Measurements from ENCODE around the gene NFX1.

Gene NFX1

DNA sequence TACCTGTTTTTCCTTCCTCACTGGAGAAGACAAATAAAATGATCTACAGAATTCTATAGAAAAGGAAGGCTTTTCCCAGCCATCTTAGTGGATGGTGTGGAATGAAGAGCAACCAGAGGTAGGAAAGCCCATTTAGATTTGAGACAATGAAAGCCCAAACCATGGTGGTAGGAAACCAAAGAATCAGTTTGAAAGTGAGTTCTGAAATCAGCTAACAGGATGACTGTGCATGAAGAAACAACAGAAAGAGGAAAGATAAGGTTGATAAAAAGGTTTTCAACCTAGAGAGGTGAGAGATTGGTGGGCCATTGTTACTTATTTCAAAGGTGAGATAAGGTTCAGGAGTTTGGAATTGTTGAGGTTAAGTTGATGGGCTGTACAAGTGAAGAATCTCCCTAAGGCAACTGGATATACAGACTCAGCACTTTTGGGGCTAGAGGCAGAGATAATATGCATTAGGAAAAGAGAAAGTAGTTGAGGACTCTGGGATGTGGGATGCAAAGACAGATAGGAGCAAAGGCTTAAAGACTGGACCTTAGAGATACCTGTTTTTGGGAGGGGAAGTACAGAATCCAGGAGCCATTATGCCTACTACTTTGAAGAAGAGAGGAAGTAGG is 23.1 kb upstream of the NFX1 start:
- no peak for DNase-seq (ENCODE audit: low read depth)

DNA sequence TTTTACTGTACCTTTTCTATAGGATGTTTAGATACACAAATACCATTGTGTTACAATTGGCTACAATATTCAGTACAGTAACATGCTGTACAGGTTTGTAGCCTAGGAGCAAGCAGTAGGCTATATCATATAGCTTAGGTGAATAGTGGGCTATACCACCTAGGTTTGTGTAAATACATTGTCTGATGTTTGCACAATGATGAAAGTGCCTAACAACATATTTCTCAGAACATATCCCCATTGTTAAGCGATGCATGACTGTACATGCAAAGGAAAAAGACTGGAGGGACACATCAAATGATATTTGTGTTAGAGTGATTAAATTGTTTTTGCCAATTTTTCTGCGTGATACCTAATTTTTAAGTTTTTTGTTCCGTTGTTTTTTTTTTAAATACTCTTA is 20.2 kb upstream of the NFX1 start:
- DNase-seq (ENCODE audit: low read depth) = no peak

DNA sequence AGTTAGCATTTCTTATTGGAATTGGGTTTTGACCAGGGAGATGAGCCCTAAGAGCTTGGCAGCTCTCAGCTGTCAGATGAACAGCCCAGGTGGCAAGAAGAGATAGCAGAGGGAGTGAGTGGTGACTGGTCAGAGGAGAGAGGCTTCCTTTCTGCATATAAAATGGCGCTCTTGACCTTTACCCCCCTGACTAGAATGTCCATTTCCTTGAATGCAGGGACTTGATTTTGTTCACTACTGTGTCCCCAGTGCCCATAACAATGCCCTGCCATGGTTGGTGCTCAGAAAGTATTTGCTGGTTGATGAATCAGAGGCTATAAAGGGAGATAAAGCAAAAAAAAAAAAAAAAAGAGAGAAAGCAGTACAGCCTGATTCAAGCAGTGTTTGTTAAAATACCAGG is 18.3 kb upstream of the NFX1 start:
- DNase-seq (ENCODE audit: low read depth) = no peak

DNA sequence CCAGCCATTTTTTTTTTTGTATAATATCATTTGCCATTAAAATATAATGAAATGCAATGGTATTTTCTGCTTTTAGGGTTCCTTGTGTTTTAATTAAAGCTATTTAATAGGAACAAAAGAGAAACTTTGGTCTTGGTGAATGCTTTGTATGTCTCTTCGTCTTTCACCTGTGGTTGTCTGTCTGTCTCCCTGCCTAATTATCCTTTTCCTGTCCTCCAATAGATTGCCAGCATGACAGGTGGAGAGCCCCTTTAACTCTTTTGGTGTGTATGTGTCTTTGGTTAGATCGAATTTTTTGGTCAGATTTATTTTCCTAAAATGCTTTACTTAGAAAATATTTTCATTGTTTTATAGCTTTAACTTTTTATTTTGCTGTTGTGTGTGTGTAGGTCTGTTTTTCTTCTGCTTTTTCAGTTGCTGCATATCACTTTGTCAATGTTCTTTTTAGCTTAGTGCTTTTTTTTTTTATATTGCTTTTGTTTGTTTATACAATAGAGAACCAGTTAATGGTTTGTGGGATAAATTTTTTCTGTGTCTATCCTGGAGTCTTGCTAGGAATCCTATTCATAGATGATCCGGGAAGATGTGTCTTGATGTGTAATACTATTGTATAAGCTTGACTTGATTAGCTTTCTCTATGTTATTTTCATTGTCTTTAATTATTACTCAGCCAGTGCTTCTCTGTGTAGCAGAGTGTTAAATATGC is 16.9 kb upstream of the NFX1 start:
- no peak for DNase-seq (ENCODE audit: low read depth)

DNA sequence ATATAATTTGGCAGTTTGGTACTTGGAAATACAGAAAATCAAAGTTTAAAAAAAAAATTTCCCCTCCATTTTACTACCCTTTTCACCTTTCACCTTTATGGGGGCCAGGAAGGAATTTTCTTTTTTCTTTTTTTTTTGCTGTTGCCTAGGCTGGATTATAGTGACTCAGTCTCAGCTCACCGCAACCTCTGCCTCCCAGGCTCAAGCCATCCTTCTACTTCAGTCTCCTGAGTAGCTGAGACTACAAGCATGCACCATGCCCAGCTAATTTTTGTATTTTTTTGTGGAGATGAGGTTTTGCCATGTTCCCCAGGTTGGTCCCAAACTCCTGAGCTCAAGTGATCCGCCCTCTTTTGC is 16.4 kb upstream of the NFX1 start:
- no peak for DNase-seq (ENCODE audit: low read depth)

DNA sequence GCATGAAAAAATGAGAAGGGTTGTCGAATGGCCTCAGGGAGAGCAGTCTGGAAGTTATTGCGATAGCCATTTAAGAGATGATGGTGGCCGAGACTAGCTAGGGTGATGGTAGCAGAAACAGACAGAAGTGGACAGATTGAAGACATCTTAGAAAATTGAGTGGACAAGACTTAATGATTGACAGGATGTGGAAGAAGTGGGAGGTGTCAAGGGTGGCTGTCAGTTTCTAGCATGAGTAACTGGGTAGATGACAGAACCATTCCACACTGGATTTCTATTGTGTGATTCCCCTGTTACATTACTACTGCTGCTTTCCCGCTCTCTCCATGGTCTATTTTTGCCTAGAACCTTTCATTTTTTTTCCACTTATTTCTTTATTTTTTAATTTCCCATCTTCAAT is 12.8 kb upstream of the NFX1 start:
- DNase-seq (ENCODE audit: low read depth) = no peak

DNA sequence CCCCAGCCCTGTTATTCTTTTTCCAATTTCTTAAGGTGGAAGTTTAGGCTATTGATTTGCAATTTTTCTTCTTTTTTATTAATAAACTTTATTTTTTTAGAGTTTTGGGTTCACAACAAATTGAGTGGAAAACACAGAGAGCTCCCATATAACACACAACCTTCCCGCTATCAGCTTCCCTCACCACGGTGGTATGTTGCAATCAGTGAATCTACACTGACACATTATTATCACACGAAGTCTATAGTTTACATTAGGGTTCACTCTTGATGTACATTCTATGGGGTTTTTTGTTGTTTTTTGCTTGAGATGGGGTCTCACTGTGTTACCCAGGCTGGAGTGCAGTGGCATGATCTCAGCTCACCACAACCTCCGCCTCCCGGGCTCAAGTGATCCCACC is 4.8 kb upstream of the NFX1 start:
- no peak for DNase-seq (ENCODE audit: low read depth)

DNA sequence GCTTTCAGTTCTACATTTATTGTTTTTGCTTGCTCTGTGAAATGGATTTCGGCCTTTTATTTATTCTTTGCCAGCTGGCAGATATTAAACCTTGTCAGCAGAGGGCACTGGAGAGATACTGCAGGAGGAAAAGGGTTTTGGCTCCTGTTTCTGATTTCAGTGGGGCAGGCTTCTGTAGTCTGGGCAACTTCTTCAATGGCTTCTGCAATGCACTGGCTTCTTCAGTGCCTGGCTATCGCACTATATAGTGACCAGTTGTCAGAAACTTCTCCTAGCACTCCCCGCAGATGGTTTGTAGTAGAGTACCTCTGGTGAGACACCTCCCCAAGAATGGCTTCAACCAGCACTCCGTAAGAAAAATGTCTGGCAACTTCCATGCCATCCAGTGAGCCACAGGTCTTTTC is 3.2 kb upstream of the NFX1 start:
- DNase-seq (ENCODE audit: low read depth) = no peak

DNA sequence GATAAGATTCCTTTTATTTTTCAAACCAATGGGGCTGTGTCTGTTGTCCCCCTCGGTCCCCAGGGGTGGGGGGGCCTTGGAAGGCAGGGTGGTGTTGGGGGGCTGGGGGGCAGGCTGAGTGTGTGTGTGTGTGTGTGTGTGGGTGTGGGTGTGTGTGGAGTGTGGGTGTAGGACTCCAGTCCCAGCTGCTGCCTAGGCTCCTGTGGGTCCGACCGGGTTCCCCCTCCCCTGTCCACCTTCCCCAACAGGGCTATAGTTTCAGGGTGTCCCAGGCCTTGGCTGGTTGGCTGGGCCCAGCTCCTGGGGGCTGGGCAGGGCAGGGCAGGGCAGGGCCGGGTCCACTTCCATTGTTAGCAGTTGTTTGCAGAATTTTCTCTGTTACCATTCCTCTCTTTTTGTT is 2.1 kb upstream of the NFX1 start:
- no peak for DNase-seq (ENCODE audit: low read depth)

DNA sequence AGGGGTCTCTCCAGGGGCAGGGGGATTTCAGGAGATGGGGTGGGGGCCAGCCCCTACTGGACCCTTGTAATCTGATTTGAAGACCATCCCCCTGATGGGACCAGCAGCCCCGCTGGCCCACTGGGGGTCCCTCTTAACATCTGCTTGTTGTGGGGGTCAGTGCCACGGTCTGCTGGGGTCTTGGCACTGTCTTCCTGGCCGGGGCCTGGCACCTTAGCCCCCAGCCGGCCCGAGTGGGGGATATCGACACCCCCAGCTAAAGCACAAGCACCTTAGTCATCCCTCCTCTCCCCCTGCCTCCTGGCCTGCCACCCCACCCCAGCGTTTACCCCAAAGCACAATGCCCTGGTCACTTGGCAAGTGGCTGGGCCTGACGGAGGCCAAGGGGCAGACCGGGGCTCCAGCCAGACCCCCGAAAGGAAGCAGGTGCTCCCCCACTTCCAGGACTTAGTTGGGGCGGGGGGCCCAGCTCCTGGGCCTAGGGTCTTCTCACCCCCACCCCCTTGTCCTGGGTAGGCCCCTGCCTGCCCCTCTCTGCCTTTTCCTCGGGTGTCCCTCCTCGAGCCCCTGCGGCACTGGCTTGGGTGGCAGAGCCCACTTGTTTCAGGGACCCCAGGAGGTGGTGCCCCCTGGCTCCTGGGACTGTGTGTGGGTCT is 1.4 kb upstream of the NFX1 start:
- DNase-seq (ENCODE audit: low read depth) = no peak

DNA sequence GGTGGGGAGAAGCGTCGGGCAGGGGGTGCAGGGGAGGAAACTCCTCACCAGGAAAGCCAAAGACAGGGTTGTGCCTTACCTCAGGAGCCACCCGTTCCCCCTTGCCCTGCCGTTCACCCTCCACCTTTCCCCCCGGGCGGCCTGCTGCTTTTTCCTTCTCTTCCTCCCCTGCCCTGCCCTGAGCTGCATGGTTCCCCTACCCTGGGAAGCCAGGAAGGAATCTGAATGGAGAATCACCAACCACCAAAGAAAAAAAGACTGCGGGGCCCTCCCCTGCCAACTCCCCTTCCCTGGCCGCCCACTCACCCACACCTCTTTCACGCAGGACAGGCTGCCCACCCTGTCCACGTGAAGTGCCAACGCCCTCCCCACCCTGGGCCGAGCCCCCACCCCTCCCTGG is 820 bp upstream of the NFX1 start:
- DNase-seq (ENCODE audit: low read depth) = no peak

DNA sequence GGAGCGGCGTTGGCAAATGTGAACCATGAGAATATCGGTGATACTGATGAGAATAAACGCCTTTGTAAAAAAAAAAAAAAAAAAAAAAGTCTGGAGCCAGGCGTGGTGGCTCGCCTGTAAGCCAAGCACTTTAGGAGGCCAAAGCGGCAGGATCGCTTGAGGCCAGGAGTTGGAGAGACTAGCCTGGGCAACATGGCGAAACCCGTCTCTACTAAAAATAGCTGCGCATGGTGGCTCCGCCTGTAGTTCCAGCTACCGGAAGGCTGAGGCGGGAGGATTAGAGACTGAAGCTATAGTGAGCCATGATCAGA is 425 bp upstream of the NFX1 start:
- no peak for DNase-seq (ENCODE audit: low read depth)

DNA sequence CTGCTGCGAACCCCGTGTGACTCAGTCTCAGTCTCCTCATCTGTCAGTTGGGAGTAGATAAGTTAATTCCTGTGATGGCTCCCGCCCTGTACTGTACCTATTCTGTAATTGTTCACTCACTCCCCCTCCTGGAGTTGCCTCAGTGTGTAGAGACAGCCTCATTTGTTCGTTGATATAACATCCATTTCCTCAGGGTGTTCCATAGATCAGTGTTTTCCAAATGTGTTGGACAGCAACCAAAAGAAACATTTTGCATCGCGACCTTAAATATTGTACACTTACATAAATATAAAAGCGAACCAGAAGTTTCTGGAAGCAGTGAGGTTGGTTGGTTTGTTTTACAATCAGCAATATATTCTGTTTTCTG is 698 bp downstream of the NFX1 start:
- DNase-seq (ENCODE audit: low read depth) = no peak

DNA sequence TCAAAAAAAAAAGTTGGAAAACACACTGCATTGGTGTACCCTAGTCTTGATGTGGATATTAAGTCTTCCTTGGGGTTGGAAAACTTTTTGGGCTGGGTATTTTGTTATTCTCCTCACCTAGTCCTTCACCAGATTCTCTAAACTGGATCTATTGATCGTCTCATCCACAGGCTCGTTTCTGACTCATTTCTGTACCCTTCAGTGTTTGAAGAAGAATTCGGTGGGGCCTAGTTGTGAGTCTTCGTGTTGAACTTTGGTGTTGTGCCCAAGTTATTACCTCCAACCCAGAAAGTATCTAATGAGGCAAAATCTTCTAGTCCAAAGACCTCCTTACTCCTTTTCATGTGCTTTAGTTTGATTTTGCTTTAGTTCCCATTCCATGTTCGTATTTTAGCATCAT is 1.6 kb downstream of the NFX1 start:
- DNase-seq (ENCODE audit: low read depth) = no peak

DNA sequence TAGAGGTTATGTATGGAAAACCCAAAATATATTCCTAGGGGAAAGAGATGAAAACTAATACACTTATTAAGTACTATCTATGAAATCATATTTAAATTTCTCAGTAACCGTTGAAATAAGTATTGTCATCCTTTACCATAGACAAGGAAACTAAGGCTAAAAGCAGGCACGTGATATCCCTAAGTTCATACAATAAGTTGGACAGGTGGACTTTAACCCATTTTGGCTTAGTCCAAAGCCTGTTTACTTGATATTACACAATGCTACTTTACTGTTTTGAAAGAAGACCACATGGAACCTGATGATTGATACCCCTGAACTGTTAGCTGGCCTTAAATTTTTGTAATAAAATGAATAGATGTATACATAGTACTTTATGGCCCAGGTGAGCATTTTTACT is 3.5 kb downstream of the NFX1 start:
- DNase-seq (ENCODE audit: low read depth) = no peak

DNA sequence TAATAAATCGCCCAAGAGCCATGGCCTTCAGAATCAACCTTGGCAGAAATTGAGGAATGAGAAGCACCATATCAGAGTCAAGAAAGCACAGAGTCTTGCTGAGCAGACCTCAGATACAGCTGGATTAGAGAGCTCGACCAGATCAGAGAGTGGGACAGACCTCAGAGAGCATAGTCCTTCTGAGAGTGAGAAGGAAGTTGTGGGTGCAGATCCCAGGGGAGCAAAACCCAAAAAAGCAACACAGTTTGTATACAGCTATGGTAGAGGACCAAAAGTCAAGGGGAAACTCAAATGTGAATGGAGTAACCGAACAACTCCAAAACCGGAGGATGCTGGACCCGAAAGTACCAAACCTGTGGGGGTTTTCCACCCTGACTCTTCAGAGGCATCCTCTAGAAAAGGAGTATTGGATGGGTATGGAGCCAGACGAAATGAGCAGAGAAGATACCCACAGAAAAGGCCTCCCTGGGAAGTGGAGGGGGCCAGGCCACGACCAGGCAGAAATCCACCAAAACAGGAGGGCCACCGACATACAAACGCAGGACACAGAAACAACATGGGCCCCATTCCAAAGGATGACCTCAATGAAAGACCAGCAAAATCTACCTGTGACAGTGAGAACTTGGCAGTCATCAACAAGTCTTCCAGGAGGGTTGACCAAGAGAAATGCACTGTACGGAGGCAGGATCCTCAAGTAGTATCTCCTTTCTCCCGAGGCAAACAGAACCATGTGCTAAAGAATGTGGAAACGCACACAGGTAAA is 4.5 kb downstream of the NFX1 start:
- DNase-seq (ENCODE audit: low read depth) = no peak

DNA sequence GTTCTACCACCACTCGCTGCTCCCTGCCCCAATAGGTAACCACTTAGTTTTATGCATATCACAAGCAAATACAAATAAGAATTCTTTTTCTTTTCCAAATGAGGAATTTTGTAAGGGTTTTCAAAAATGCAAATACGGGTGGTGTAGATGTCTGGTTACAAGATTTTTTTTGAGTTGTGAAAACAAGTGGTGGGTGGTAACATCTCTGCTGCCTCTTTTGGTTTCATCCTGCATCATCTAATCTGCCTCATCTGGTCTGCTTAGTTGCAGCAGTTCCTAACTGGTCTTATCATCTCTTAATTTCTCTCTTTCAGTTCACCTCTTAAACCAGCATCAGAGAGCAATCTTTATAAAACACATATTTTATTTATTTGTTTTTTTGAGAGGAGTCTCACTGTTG is 5.3 kb downstream of the NFX1 start:
- no peak for DNase-seq (ENCODE audit: low read depth)

DNA sequence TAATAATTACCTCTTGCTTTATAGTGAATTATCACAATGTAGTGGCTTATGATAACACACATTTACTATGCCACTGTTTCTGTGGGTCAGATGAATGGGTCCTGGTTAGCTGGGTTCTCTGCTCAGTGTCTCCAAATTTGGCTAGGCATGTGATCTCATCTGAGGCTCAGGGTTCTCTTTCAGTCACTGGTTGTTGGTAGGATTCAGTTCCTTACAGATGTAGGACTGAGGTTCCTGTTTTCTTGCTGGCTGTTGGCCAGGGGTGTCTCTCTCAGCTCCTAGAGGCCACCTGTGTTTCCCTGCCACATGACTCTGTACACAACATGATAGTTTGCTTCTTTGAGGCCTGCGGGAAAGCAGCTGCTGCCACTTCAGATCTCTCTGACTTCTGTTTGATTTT is 7.1 kb downstream of the NFX1 start:
- no peak for DNase-seq (ENCODE audit: low read depth)

DNA sequence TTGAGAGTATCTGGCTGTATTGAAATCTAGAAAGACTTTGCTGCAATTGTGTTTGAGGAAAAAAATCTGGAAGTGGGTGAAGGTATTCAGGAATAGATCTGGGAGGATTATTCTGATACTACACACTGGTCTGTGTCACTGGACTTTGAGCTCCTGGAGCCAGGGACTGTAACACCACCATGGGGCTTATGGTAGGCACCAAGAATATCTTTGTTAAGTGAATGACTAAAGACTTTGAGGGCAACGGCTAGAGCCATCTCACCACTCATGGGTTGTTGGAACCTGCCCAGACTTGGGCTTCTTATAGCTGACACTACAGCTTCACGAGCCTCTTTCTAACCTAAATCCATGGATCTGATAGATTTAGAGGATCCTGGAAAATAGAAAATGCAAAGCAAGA is 10.2 kb downstream of the NFX1 start:
- DNase-seq (ENCODE audit: low read depth) = no peak

DNA sequence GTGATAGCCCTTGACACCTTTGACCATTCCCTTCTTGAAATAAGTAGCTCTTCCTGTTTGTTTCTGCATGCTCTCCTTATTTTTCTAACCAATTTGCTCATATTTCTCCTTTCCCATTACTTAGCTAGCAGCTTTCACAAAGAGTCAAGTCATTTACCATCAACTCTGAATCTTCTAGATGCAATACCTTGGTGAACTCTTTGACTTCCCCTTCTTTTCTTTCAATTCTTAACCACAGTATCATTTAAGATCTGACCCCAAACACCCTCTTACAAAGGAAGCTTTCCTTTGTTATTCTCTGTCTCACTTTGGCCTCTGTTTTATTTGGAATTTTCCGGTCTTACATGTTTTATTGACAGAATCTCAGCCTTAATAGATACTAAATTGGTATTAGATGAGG is 14.0 kb downstream of the NFX1 start:
- DNase-seq (ENCODE audit: low read depth) = no peak

DNA sequence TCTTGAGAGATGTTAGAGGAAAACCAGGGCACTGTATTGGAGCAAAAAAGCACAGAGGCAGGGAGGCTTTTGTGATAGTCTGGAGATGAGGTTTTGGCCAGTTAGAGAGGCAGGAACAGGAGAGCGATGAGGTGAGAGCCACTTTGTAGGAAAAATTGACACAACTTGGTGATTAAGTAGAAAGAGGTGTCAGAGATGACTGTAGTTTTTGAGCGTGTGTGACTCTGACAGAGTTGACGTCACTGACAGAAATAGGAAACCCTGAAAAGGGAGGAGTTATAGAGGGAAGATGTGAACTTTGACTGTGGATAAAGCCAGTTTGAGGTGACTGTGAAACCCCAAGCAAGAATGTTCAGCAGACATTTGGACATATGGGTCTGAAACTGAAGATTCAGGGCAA is 15.7 kb downstream of the NFX1 start:
- DNase-seq (ENCODE audit: low read depth) = no peak

DNA sequence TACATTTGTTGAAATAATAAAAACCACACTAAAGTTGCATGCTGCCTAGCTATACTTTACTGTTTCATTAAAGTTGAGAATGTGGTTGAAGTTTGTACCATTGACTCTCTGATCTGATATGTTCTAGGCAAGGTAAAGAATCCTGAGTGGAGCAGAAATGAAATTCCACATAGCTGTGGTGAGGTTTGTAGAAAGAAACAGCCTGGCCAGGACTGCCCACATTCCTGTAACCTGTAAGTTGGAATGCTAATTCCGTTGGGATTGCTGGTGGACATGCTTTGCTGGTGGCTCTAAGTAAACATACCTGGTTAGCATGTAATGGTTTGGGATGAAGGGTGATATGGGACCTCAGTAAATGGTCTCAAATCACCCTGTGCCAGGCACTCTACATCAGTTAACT is 16.8 kb downstream of the NFX1 start:
- no peak for DNase-seq (ENCODE audit: low read depth)

DNA sequence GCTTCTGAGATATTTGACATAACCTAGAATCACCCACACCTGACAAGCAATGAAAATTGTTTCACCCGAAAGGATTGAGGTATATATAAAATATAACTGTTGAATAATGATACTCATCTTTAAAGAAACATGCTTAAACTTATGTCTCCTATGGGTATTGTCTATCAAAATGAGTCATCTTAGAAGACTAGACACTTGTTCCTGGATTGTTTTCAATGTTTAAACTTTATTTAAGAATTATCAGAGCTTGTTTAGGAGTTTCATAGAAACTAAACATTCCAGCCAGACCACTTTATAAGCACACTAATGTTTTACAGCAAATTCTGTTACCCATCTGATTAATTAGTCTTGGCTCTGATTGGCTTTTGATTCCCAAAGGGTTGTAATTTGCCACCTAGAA is 19.6 kb downstream of the NFX1 start:
- no peak for DNase-seq (ENCODE audit: low read depth)

DNA sequence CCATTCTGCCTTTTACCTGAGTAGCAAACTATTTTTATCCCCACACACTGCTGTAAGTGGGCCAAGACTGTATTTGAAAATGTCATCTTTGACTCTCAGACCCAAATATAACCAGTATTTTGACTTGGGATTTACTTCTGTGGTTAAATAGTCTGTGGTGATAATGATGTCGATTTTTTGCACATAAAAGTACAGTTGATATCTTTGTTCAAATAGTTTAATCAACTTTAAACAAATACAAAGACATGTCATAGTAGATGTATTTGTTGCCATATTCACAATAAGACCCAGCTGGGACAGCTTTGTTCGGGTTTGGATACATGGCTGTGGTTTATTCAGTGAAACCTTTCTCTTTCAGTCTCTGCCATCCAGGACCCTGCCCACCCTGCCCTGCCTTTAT is 20.4 kb downstream of the NFX1 start:
- DNase-seq (ENCODE audit: low read depth) = no peak
